ENCODE measurements around the gene NMT1.
"Not testable (repeated sequence)": the region's sequence is repeated elsewhere in the genome, so short reads cannot be mapped to it uniquely, and the experiment has no call there.

The NMT1 gene

DNA sequence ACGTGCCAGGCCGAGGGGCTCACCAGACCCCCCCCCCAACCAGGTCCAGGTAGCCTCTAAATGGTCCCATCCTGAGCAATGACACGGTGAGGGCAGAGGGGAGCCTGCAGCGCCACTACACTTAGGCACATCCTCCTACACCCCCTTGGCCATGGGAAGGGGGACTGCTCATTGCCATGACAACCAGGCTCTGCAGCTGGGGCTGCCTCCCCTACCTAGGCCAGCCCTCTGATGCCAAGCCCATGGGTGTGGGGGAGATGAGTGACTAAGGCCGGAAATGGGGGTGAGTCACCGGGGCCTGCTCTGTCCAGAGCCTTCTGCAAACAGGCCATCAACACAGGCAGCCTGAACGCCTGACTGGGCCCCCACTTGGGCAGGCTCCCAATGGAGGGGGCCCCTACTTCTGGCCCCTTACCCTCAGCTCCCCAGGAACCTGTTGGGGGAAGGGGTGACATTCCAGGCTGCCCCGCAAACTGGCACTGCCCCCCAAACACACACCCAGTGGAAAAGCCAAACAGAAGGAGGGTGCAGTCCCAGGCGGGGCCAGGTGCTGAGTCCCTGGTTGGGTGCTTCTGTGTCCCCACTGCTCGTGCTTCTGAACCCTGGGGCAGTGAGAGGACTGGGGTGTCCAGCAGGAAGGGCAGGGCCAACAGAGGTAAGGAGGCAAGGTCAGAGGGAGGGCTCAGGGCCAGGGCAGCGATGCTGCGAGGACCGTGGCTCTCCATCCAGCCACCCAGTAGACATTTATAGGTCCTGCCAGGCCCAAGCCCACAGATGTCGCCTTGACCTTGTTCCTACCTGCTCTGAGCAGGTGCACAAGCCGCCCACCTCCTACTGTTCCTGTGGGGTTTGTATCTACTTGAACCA lies 63.0 kb downstream of the NMT1 start:
- DNase-seq: no peak

DNA sequence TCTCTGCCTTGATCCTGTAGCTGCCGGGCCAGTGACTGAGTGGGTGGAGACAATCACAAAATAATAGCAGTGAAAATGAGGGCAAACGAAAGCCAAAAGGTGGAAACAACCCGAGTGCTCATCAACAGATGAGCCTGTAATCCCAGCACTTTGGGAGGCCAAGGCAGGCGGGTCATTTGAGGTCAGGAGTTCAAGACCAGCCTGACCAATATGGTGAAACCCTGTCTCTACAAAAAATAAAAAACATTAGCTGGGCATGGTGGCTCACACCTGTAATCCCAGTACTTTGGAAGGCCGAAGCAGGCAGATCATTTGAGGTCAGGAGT lies 63.6 kb downstream of the NMT1 start:
- not testable (repeated sequence) for DNase-seq

DNA sequence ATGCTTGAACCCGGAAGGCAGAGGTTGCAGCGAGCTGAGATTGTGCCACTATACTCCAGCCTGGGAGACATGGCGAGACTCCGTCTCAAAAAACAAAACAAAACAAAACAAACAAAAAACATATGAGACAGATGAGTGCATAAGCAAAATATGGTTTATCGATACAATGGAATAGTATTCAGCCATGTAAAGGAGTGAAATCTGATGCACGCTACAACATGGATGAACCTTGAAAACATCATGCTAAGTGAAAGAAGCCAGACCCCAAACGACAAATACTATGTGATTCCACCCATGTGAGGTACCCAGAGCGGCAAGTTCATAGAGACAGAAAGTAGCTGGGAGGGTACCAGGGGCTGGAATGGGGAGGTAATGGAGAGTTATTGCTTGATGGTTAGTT lies 64.4 kb downstream of the NMT1 start:
- no peak for DNase-seq

DNA sequence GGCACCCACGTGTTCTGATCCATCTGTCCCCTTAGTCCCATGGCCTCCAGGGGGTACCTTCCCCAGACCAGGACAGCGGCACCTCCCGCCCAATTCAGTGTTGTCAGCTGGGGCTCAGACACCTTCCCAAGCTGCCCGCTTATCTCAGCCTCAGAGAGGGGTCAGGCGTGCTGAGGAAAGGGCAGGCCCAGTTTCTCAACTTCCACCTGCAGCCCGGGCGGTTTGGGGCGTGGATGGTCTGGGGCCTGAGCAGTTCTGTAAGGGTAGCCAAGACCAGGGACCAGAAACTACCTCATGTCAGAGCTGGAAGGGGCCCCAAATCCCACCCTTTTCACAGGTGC lies 66.1 kb downstream of the NMT1 start:
- DNase-seq: no peak

DNA sequence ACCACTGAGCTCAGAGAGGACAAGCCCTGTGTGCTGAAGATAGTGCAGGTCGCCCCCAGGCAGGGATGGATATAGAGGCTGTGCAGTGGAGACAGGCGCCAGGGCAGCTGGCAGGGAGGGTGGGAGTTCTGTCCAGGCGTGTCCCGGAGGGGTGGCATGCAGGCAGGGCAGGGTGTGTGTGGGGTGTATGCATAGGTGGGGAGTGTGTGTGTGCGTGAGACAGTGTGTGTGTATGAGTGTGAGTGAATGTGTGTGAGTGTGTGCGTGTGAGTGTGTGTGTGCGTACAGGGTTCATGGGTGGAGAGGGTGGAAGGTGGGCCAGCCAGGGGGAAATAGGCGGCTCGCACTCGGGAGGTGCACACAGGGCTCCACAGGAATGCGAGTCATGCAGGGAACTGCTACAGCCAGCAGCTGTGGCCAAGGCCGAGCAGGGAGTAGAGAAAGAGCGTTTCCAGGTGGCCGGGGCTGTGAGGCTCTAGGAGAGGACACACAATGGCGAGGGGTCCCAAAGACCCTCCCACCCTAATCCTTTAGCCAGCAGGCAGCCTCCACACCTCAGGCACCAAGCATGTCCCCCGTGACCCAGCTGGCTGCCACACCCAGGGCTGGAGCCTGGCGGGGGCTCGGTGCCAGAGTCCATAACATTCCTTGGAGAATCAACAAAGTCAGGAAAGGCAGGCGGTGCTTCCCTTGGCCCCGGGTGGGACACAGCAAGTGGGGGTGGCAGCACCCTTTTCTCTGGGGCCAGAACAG lies 66.6 kb downstream of the NMT1 start:
- no peak for DNase-seq

DNA sequence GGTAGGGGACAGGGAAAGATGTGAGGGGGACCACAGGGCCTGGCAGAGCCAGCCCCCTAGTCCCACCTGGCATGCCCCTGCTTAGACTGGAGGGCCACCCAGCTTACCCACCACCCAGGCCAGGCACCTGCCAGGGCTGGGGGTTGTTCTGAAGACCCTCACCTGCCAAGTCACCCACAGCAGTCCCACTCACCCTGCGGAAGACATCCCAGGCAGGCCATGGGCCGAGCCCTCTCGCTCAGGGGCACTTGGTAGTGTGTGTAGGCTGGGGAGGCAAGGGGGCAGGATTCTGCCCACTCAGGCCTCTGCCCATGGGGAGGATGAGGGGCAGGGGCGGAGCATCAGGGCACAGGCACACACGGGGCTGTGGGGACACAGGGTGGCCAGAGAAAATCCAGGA lies 67.2 kb downstream of the NMT1 start:
- DNase-seq: no peak

DNA sequence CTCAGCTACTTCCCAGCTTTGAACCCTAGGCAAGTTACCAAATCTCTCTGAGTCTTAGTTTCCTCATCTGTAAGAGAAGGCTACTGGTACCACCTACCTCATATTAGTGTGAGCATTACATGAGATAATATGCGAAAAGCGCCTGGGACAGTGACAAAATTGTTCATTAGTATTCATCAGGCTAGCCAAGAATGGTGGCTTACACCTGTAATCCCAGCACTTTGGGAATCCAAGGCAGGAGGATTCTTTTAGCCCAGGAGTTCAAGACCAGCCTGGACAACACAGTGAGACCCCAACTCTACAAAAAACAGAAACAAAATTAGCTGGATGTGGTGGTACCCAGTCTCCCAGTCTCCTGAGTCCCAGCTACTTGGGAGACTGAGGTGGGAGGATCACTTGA lies 67.9 kb downstream of the NMT1 start:
- no peak for DNase-seq

DNA sequence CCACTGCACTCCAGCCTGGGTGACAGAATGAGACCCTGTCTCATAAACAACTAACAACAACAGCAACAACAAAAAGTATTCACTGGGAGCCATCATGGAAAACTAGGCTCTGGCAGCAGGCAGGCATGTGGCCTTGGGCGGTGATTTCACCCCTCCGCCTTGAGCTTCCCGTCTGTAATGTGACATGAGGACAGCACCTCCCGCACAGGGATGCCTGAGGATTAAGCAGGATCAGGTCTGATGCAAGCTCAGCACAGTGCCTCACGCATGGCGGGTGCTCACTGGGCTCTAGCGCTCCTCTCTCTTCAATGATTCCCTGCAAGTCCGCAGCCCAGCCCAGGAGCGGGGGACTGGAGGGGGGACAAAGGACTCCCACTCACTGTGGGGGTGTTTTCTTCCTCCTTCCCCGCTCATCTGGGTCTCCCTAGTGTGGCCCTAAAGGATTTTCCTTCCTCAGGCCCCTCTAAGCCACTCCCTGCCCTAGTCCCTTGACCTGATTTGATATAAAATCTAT lies 68.4 kb downstream of the NMT1 start:
- no peak for DNase-seq

DNA sequence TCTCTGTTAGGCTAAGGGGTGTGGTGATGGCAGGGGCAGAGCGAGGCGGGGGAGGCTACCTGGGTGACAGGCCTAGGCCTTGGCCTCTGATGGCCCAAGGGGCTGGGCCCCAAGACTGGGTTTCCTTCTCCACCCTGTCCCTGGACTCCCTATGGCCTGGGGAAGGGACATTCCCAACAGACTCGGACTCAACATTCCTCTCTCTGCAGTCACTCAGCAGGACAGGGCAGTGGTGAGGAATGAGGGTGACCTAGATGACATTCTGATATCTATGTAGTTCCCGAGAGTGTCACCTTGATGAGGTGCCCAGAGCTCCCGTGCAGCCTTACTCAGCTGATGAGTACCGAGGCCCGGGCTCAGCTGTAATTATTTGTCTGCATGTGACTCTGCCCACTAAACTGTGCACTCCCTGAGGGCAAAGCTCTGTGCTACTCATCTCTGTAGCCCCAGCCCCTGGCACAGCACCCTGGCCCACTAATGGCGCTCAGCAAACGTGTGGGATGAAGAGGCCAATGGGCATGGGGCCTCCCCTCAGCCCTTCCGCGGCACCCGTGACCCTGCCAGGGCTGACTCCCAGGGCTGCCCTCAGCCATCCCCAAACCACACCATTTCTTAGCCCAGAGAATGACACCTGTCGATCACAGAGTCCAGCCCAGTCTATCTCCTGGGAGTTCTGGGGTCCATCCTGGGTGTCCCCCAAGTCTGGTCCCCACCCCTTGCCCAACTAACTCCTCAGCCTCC lies 69.0 kb downstream of the NMT1 start:
- DNase-seq: no peak

DNA sequence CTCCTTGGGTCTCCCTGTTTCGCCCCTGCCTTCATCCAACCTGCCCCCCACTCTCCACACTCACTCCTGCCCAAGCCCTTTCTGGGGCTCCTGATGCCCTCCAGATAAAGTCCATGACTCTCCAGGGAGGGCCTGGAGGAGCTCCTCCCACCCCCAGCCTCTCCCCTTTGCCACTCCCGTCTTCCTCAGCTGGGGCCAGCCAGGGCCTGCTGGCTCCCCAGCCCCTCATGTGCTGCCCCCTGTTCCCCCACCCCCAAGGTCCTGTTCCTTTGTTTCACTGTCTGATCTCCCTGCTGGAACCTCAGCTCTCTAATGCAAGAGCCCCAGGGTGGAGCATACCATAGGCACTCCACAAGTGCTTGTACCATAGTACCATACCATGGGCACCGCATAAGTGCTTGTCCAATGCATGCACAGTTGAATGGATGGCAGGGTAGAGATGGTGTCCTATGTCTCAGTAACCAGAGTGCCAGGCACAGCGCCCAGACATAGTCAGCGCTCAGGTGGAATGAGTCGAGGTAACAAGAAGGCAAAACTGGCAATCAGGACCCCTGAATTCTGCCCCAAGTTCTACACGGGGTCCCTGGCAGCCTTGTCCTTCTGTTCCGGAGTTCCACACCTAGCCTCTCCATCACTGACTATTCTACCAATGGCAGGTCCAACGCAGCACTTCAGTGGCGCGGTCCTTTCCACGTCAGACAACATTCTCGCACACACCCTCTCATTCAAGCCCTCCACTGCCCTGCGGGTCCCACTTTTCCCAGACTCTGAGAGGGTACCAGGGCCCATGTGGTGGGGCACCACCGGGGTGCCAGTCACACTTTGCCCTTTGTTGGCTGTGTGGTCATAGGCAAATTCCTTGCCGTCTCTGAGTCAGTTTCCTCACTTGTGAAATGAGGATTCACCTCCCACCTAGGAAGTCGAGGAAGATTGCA lies 69.8 kb downstream of the NMT1 start:
- DNase-seq: no peak

DNA sequence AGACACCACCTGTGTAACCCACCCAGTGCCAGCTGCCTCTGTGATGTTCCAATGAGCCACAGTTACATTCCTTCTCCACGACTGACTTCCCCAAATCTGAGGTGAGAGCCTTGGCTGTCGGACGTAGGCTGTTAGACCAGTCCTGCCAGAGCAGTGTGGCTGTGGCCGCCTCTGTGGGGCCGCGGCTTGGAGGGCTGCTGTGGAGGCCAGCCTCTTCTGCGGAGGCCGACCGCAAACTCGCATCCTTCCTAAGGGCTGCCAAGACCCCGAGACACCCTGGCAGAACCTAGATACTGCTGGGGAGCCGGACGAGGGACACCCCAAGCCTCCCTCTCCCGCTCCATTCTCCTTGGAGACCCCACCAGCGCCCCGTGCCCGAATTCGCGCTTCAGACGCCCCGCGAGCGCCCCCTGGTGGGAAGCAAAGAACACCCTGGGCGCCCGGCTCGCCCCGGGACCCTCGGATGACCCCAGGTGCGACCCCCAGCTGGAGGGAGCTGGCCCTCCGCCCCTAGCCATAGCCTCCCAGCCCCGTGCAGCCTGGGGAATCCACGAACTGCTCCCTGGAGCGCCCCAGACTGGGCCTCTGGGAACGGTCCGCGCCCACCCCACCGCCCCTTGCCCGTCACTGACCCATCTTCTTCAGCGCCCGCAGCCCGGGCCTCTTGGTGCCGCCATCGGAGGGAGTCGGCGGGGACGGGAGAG lies 70.7 kb downstream of the NMT1 start:
- DNase-seq: no peak

DNA sequence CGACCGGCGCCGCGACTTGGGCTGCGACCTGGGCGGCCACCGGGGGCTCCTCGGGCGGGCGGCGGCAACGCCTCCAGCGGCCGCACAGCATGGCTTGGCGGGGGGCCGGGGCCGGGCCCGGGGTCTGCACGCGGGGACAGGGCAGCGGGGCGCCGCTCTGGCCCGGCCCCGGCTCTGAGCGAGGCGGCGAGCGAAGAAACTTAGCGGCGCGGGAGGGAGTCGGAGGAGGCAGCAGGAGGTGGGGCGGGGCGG lies 71.1 kb downstream of the NMT1 start, which contains the start of gene PLCD3:
PLCD3 (minus strand) TSS at position 196 of the 252 bp plus-strand sequence; CDS start at position 91, 105 bp downstream.
- DNase-seq: no peak

DNA sequence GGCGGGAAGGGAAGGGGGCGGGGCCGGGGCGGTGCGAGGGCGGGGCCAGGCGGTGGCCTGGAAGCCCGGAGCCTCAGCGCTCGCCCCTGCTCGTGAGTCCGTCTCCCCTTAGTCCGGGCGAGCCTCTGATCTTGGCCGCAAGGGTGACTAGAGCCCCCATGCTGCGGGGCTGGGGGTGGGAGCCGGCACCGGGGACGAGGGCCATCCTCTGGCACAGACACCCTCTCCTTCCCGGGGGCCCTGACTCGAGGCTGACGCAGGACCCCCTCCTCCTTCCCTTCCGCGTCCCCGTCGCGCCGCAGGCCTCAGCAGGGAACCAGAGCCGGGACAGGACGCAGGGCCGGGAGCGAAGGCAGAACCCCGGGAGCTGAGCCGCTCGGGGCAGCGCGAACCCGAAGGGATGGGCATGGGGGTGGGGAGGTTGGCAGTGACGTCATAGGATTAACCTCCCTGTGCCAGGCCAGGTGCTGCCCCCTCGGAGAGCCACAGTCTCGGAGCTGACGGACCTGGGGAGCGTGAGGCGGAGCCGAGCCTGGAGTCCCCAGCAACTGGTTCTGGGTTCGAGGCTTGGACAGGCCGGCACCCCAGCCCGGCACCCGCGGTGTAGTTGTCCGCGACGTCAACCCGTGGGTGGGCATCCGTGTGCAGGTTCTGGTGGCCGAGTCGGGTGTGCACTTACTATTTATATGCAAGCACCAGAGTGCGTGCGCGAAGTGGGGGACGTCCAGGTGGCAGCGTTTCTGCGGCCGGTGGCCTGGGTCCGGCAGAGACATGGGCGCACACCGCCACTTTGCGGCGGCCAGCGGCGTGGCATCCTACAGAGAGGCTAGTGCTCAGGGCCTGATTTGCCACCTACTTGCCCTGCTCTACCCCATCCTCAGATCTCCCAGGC lies 71.7 kb downstream of the NMT1 start:
- DNase-seq: peak; percentile 69

DNA sequence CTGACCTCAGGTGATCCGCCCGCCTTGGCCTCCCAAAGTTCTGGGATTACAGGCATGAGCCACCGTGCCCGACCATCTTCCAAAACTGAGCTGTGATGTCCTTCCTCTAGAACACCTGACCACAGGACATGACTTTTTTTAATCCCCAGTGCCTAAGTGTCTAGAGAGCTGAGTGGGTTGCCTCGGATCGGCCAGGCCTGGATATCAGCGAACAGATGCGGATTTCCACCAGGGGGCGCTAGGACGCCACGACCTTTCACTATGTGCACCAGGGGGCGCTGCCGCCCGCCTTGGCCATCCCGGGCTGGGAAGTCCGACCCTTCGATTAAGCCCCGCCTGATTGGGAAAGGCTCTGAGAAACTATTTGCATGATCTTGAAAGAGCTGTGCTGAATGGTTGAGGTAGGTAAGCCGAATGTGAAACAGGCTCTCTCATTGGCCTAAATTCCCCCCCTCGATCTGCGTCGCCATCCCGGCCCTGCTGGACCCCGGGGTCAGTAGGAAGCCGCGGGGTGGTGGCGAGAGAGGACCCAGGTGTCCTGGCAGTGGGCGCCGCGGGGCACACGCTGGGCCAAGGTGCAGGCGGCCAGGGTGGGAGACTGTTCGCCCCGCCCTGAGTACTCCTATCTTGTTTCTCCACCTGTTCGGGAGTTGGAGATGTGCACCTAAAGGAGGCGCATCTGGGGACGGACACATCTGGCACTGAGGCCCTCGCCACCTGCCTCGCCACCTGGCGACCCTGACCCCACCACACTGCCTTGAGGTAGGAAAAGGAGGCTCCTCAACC lies 74.3 kb downstream of the NMT1 start, which contains the start of gene ACBD4:
ACBD4 (plus strand) TSS at position 496 of the 786 bp plus-strand sequence. CDS start 458 bp downstream, outside the sequence.
- peak; percentile 98 for DNase-seq

DNA sequence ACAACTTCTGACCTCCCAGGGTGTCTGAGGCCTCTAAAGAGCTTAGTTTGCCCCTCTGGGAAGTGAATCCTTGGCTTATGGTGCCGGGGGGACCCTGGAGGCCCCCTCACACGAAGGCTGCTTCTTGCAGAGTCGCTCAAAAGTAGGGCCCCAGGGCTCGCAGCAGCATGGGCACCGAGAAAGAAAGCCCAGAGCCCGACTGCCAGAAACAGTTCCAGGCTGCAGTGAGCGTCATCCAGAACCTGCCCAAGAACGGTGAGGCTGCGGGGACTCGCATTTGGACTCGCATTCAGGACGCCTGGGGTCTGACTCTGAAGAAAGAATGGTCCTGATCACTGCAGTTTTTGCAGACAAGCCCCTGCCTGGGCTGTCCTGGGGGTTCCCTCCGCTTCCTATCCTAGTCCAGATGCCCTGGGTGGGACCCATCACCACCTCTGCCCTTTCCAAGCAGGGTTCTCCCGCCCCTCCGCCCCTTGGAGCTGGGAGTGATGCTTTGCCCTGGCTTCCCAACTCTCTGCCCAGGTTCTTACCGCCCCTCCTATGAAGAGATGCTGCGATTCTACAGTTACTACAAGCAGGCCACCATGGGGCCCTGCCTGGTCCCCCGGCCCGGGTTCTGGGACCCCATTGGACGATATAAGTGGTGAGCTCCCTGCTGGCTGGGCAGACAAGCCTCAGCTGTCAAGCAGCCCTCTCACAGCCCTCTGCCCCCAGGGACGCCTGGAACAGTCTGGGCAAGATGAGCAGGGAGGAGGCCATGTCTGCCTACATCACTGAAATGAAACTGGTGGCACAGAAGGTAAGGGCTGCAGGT lies 75.1 kb downstream of the NMT1 start:
- no peak for DNase-seq

DNA sequence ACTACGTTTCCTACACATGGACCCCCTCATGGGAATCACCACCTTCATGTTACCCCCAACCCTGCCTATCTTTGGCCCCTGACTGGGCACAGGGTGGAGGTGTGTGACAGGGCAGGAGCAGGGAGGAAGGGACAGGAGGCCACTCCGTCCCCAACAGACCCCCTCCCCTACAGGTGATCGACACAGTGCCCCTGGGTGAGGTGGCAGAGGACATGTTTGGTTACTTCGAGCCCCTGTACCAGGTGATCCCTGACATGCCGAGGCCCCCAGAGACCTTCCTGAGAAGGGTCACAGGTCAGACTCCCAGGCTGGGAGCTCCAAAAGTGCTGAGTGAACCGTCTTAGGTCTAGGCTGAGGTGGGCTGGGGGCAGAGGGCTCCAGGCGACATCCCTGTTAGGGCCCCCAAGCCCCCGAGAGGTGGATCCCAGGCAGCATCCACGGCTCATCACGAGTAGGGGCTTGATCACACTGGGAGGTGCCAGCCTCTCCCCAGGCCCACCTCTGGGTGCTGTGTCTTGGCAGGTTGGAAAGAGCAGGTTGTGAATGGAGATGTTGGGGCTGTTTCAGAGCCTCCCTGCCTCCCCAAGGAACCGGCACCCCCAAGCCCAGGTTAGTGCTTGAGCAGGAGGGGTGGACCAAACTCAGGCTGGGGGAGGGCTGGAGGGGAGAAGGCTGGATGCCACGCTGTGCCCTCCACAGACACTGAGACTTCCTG lies 75.9 kb downstream of the NMT1 start:
- DNase-seq: no peak

DNA sequence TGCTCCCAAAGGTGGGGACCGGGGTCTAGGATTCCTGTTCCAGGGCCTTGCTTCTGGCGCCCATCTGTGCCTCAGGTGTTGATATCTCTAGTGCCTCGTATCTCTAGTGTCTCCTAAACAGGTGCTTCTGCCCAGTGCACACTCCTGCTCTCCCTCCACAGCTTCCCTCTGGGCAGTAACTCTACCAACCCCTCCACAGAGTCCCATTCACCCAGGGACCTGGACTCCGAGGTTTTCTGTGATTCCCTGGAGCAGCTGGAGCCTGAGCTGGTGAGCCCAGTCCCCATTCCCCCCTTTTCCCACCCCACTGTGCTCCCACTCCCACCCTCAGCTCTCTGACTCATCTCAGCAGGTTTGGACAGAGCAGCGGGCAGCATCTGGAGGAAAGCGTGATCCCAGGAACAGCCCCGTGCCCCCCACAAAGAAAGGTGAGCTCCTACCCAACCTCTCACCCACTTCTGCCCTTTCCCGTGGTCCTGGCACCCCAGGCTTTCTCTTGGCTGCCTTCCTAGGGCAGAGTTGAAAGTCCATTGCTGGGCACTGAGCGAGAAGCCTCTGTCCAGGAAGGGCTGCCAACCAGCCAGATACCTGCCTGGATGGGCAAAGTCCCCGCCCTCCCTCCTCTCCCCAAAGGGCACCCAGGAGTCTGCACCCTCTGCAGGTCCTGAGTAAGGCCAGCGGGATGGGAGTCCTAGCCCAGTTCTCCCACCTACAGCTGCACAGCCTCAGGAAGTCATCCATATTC lies 76.6 kb downstream of the NMT1 start:
- DNase-seq: no peak
